Measurements from ENCODE around the gene CTNNA1.
A peak's percentile ranks its signal among the peaks of the same experiment; 100 is the strongest.

The CTNNA1 gene

GRCh38 chr5:138946831-138947560, 193.8 kb downstream of the CTNNA1 start:
- Histone ChIP-seq H3K9me3 (ENCODE audit: control insufficient read depth in 1 of 2, low read length in 2 of 2) (no peaks in the 10 kb centered on the region), H3K36me3 (ENCODE audit: control insufficient read depth in 1 of 2, insufficient read depth in 2 of 2, low read length in 2 of 2) (peaks cover 10% of the 10 kb centered on the region in 2 donors), H3K27ac (ENCODE audit: low read length) (no peak overlapping the region)

GRCh38 chr5:138947780-138948179, 194.6 kb downstream of the CTNNA1 start:
- no peak overlapping the region for H3K4me3 ChIP-seq (ENCODE audit: low read depth in 1 of 2, low read length in 2 of 2)
- H3K9me3 ChIP-seq (ENCODE audit: control insufficient read depth in 1 of 2, low read length in 2 of 2): no peaks in the 10 kb centered on the region
- no peak overlapping the region for H3K27ac ChIP-seq (ENCODE audit: low read length)
- H3K36me3 ChIP-seq (ENCODE audit: control insufficient read depth in 1 of 2, insufficient read depth in 2 of 2, low read length in 2 of 2): peaks cover 10% of the 10 kb centered on the region in 2 donors
- no peaks in the 10 kb centered on the region for H3K27me3 ChIP-seq (ENCODE audit: low read depth, low read length)
- peaks cover 3 to 8% of the 10 kb centered on the region in 2 donors for H3K4me1 ChIP-seq (ENCODE audit: control insufficient read depth in 1 of 2, insufficient read depth in 2 of 2, low read length in 2 of 2)

More at GRCh38 chr5:138946831-138947560, 193.8 kb downstream of the CTNNA1 start:
- no peaks in the 10 kb centered on the region for H3K27me3 ChIP-seq (ENCODE audit: low read depth, low read length)
- no peak overlapping the region for H3K4me3 ChIP-seq (ENCODE audit: low read depth in 1 of 2, low read length in 2 of 2)
- H3K4me1 ChIP-seq (ENCODE audit: control insufficient read depth in 1 of 2, insufficient read depth in 2 of 2, low read length in 2 of 2): peaks cover 0 to under 1% of the 10 kb centered on the region in 2 donors

- Histone ChIP-seq H3K36me3 (ENCODE audit: control insufficient read depth in 1 of 2, insufficient read depth in 2 of 2, low read length in 2 of 2) (peaks cover 10% of the 10 kb centered on the region in 2 donors), H3K9me3 (ENCODE audit: control insufficient read depth in 1 of 2, low read length in 2 of 2) (no peaks in the 10 kb centered on the region), H3K27me3 (ENCODE audit: low read depth, low read length) (no peaks in the 10 kb centered on the region), H3K4me3 (ENCODE audit: low read depth in 1 of 2, low read length in 2 of 2) (no peak overlapping the region), H3K4me1 (ENCODE audit: control insufficient read depth in 1 of 2, insufficient read depth in 2 of 2, low read length in 2 of 2) (peaks cover 12 to 17% of the 10 kb centered on the region in 2 donors), H3K27ac (ENCODE audit: low read length) (no peak overlapping the region)
Observed at GRCh38 chr5:138948471-138949222, 195.4 kb downstream of the CTNNA1 start.

DNA sequence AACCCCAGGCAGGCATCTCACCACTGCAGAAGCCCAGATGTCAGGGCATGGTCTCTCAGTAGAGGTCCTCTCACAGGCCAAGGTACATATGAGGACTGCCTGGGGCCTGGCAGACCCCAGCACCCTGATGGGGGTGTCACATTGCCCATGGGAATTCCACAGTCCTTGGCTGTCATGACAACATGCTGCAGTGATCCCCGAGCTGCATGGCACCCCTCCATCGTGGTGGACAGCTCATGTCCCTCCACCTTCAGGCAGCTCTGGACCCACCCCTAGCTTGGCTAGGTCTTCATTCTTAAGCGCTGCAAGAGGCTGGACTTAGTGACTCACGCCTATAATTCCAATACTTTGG, 196.0 kb downstream of the CTNNA1 start:
- H3K36me3 ChIP-seq (ENCODE audit: control insufficient read depth in 1 of 2, insufficient read depth in 2 of 2, low read length in 2 of 2): peaks cover 10% of the 10 kb centered on the region in 2 donors
- H3K27me3 ChIP-seq (ENCODE audit: low read depth, low read length): no peaks in the 10 kb centered on the region
- H3K4me1 ChIP-seq (ENCODE audit: control insufficient read depth in 1 of 2, insufficient read depth in 2 of 2, low read length in 2 of 2): peaks cover 15 to 21% of the 10 kb centered on the region in 2 donors
- no peak overlapping the region for H3K4me3 ChIP-seq (ENCODE audit: low read depth in 1 of 2, low read length in 2 of 2)
- H3K9me3 ChIP-seq (ENCODE audit: control insufficient read depth in 1 of 2, low read length in 2 of 2): no peaks in the 10 kb centered on the region
- H3K27ac ChIP-seq (ENCODE audit: low read length): no peak overlapping the region

- peaks cover 15 to 29% of the 10 kb centered on the region in 2 donors for H3K4me1 ChIP-seq (ENCODE audit: control insufficient read depth in 1 of 2, insufficient read depth in 2 of 2, low read length in 2 of 2)
- no peaks in the 10 kb centered on the region for H3K27me3 ChIP-seq (ENCODE audit: low read depth, low read length)
- peaks cover 10% of the 10 kb centered on the region in 2 donors for H3K36me3 ChIP-seq (ENCODE audit: control insufficient read depth in 1 of 2, insufficient read depth in 2 of 2, low read length in 2 of 2)
- H3K27ac ChIP-seq (ENCODE audit: low read length): no peak overlapping the region
- no peak overlapping the region for H3K4me3 ChIP-seq (ENCODE audit: low read depth in 1 of 2, low read length in 2 of 2)
- H3K9me3 ChIP-seq (ENCODE audit: control insufficient read depth in 1 of 2, low read length in 2 of 2): no peaks in the 10 kb centered on the region
Observed at GRCh38 chr5:138949988-138950387, 196.8 kb downstream of the CTNNA1 start.

DNA sequence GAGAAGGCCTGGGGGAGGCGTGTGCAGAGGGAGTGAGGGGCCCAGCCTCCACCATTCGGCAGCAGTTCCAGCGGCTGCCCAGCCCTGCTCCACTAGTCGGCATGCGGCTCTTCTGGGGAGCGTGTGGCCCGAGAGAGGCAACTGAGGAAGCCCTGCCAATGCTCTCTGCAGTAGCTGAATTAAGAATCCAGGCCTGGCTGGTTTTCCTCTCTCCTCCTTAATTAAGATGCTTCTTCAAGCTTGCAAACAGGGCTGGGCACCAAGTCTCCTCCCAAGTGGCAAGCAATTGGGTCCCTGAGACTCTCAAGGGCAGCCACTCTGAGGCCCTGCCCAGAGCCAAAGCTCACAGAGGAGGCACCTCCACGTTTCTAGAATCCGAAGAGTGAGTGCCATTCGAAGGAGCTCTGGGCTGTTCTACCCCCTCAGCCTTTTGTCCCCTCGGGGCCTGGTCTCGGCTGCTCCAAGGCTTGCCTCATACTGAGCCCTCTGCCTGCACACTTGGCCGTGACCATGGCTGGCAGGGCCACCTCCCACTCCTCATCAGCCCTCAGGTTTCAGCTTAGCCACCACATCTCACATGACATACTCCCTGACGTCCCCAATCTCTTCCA, 197.3 kb downstream of the CTNNA1 start:
- H3K4me3 ChIP-seq (ENCODE audit: low read depth in 1 of 2, low read length in 2 of 2): no peak overlapping the region
- no peak overlapping the region for H3K27ac ChIP-seq (ENCODE audit: low read length)
- peaks cover 19 to 35% of the 10 kb centered on the region in 2 donors for H3K4me1 ChIP-seq (ENCODE audit: control insufficient read depth in 1 of 2, insufficient read depth in 2 of 2, low read length in 2 of 2)
- peaks cover 10% of the 10 kb centered on the region in 2 donors for H3K36me3 ChIP-seq (ENCODE audit: control insufficient read depth in 1 of 2, insufficient read depth in 2 of 2, low read length in 2 of 2)
- H3K27me3 ChIP-seq (ENCODE audit: low read depth, low read length): no peaks in the 10 kb centered on the region
- H3K9me3 ChIP-seq (ENCODE audit: control insufficient read depth in 1 of 2, low read length in 2 of 2): no peaks in the 10 kb centered on the region

GRCh38 chr5:138951091-138951985, 198.1 kb downstream of the CTNNA1 start:
- Histone ChIP-seq H3K9me3 (ENCODE audit: control insufficient read depth in 1 of 2, low read length in 2 of 2) (no peaks in the 10 kb centered on the region), H3K36me3 (ENCODE audit: control insufficient read depth in 1 of 2, insufficient read depth in 2 of 2, low read length in 2 of 2) (peaks cover 10% of the 10 kb centered on the region in 2 donors), H3K4me1 (ENCODE audit: control insufficient read depth in 1 of 2, insufficient read depth in 2 of 2, low read length in 2 of 2) (peaks cover 22 to 36% of the 10 kb centered on the region in 2 donors), H3K27ac (ENCODE audit: low read length) (no peak overlapping the region), H3K4me3 (ENCODE audit: low read depth in 1 of 2, low read length in 2 of 2) (no peak overlapping the region), H3K27me3 (ENCODE audit: low read depth, low read length) (no peaks in the 10 kb centered on the region)

- Histone ChIP-seq H3K36me3 (ENCODE audit: control insufficient read depth in 1 of 2, insufficient read depth in 2 of 2, low read length in 2 of 2) (peaks cover 3 to 8% of the 10 kb centered on the region in 2 donors), H3K4me1 (ENCODE audit: control insufficient read depth in 1 of 2, insufficient read depth in 2 of 2, low read length in 2 of 2) (peaks cover 22 to 36% of the 10 kb centered on the region in 2 donors), H3K9me3 (ENCODE audit: control insufficient read depth in 1 of 2, low read length in 2 of 2) (no peaks in the 10 kb centered on the region), H3K27ac (ENCODE audit: low read length) (no peak overlapping the region), H3K4me3 (ENCODE audit: low read depth in 1 of 2, low read length in 2 of 2) (no peak overlapping the region), H3K27me3 (ENCODE audit: low read depth, low read length) (no peaks in the 10 kb centered on the region)
Observed at GRCh38 chr5:138951986-138952735, 198.9 kb downstream of the CTNNA1 start.

DNA sequence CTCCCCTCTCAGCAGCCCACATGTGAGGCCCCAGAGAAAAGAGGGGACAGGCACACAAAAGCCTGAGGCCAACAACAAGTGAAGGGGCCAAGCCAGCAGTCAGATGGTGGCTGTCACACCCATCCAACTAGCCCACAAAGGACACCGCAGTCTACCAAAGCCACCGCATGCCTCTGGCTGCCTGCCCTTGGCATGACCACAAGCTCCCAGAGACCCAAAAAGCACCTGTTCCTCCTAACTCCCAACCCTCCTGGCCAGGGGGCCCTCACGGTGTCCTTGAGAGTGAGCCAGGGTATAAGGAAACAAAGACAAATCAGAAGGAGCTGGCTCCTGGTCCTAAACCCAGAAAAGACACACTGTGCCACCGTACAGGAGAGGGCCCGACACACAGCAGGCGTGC, 199.7 kb downstream of the CTNNA1 start:
- Histone ChIP-seq H3K4me3 (ENCODE audit: low read depth in 1 of 2, low read length in 2 of 2) (no peak overlapping the region), H3K9me3 (ENCODE audit: control insufficient read depth in 1 of 2, low read length in 2 of 2) (no peaks in the 10 kb centered on the region), H3K4me1 (ENCODE audit: control insufficient read depth in 1 of 2, insufficient read depth in 2 of 2, low read length in 2 of 2) (peaks cover 22 to 36% of the 10 kb centered on the region in 2 donors), H3K27ac (ENCODE audit: low read length) (peak overlapping the region; percentile 63), H3K27me3 (ENCODE audit: low read depth, low read length) (no peaks in the 10 kb centered on the region), H3K36me3 (ENCODE audit: control insufficient read depth in 1 of 2, insufficient read depth in 2 of 2, low read length in 2 of 2) (no peaks in the 10 kb centered on the region)

Data from muscle layer of duodenum (tissue), 2 donors.